Urothelium cell line (cell line): ENCODE results near the gene WWOX.
A peak's percentile ranks its signal among the peaks of the same experiment; 100 is the strongest.

Experiments
- DNase-seq: peaks from one replicate; pipeline ENCODE4 v3.0.0; 2011; ENCODE audit warnings: low spot score, mixed read lengths
- FAIRE-seq: peaks from 2 replicates; lab custom pipeline; 2011; peaks lifted over from hg19 to GRCh38; lab: Jason Lieb, UNC

The WWOX gene

GRCh38 chr16:78764478-78764877 is 665.0 kb downstream of the WWOX start:
- FAIRE-seq = no peak

GRCh38 chr16:78768226-78768625 is 668.8 kb downstream of the WWOX start:
- no peak for FAIRE-seq
- no peak for DNase-seq

More at GRCh38 chr16:78764478-78764877, 665.0 kb downstream of the WWOX start:
- DNase-seq = no peak

DNA sequence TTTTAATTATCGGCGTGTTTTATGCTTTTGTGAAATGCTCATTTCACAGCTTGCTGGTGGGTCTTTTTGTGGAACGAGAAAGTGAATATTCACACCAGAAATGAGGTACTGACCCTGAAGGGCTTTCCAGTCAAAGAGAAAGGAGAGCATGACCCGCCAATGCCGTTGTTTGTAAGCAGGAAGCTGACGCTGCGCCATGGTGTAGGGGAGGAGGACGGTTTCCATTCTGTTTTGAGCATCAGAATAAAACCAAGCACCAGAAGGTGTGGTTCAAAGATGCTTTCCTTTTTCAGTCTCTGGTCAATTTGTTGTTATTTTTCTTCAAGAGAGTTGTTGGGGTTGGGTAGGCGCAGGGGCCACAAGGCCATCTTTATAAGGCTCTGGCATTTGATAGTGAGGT is 669.3 kb downstream of the WWOX start:
- FAIRE-seq = no peak

GRCh38 chr16:78770353-78771091 is 671.1 kb downstream of the WWOX start:
- peak; percentile 48 for DNase-seq
- no peak for FAIRE-seq

More for the DNA sequence above, 669.3 kb downstream of the WWOX start:
- no peak for DNase-seq

DNA sequence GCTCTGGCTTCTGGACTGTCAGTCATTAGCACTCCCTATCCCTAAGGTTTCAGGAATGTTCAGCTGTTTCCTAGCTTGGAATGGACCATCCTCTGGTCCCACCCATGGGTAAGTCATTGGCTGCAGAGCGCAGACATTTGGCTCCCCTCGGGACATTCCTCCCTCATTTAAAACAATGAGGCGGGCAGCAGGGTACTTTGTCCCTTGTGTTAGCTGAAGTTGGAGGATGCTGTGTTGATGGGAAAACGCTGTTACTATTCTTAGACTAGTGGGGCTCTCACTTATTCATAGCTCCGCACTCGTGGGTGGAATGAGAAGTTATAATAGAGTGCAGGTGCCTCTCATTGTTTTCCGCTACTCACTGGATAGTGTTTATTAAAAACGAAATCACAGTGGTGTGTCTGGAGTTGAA is 673.8 kb downstream of the WWOX start:
- no peak for FAIRE-seq

GRCh38 chr16:78773706-78774105 is 674.3 kb downstream of the WWOX start:
- DNase-seq (no peak), FAIRE-seq (no peak)

More for the DNA sequence above, 673.8 kb downstream of the WWOX start:
- no peak for DNase-seq

- DNase-seq (no peak), FAIRE-seq (no peak)
Measured at GRCh38 chr16:78775161-78775561, 675.7 kb downstream of the WWOX start.

- DNase-seq = no peak
- FAIRE-seq = no peak
Measured at GRCh38 chr16:78778101-78779004, 678.9 kb downstream of the WWOX start.

GRCh38 chr16:78780808-78781207 is 681.4 kb downstream of the WWOX start:
- FAIRE-seq (no peak), DNase-seq (no peak)

GRCh38 chr16:78782572-78782971 is 683.1 kb downstream of the WWOX start:
- FAIRE-seq (no peak), DNase-seq (no peak)

GRCh38 chr16:78783570-78784079 is 684.2 kb downstream of the WWOX start:
- peak; percentile 94 for FAIRE-seq
- DNase-seq = no peak

DNA sequence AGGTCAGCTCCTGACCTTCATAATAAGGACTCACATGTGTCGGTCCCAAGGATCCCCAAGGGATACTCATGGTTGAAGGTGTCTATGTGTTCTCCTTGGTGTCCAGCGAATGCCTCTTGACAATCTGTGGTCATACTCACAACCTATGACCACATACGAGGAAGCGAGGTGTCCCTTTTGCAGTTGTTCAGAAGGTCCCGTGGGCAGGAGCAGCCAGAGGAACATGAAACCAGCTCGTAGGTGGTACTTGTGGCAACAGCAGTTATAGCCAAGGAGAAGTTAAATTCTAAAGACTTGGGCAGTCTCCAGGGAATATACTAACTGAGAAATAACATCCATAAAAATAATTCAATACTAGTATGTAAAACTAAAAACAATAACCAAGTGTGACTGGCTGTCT is 685.3 kb downstream of the WWOX start:
- DNase-seq (no peak), FAIRE-seq (no peak)

- no peak for DNase-seq
- FAIRE-seq = no peak
Measured at GRCh38 chr16:78785218-78785617, 685.8 kb downstream of the WWOX start.

- no peak for DNase-seq
- FAIRE-seq = no peak
Measured at GRCh38 chr16:78786635-78787034, 687.2 kb downstream of the WWOX start.

DNA sequence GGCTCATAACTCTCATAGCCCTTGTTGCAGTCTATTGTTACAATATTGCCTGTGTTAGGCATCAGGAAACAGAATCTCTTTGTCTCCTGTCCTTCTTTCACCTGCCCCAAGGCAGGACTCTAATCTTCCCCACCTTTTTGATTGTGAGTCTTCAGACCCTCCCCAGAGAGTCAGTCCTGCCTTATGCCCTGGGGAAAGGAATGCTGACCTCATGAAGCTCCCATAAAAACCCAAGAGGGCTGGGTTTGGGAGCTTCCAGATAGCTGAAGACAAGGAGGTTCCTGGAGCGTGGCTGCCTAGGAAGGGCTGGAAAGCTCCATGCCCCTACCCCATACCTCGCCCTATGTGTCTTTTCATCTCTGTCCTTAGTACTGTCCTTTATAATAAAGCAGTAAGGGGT is 688.8 kb downstream of the WWOX start:
- FAIRE-seq (no peak), DNase-seq (no peak)

- FAIRE-seq (no peak), DNase-seq (no peak)
Measured at GRCh38 chr16:78788696-78789095, 689.2 kb downstream of the WWOX start.

GRCh38 chr16:78789561-78789960 is 690.1 kb downstream of the WWOX start:
- no peak for FAIRE-seq
- no peak for DNase-seq

DNA sequence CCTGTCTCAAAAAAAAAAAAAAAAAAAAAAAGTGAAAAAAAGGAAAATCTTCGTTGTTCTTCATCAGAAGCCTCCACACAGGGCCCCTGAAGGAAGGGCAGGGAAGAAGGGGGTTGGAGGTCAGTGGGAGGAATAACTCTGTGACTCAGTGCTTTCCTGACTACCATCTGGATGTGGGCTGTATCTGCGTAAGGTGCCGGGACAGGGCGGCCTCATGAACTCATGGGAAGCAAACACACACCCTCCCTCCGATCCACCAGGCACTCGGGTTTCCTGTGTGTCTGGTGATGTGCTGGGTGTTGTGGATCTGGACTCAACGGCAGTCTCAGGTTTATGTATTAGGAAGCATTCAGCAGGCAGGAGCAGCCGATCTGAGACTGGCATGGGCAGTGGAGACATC is 691.6 kb downstream of the WWOX start:
- FAIRE-seq (no peak), DNase-seq (no peak)

DNA sequence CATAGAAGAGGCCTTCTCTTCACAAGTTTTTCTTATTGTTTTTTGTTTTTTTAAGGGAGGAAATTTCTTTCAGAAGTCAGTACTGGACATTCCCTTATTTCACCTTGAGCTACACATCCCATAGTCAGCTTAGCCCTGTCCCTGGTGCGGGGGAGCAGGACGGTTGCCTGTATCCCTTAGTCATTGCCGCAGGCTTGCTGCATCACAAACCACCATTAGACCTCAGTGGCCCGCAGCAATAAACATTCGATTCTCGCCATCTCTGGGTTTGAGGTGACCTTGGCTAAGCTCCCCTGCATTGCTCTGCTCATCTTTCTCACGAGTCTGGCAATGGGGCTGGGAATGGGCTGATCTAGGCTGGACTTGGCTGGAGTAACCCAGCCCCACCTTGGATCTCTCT is 692.5 kb downstream of the WWOX start:
- FAIRE-seq (no peak), DNase-seq (no peak)

- DNase-seq (no peak), FAIRE-seq (no peak)
Measured at GRCh38 chr16:78792952-78793351, 693.5 kb downstream of the WWOX start.

DNA sequence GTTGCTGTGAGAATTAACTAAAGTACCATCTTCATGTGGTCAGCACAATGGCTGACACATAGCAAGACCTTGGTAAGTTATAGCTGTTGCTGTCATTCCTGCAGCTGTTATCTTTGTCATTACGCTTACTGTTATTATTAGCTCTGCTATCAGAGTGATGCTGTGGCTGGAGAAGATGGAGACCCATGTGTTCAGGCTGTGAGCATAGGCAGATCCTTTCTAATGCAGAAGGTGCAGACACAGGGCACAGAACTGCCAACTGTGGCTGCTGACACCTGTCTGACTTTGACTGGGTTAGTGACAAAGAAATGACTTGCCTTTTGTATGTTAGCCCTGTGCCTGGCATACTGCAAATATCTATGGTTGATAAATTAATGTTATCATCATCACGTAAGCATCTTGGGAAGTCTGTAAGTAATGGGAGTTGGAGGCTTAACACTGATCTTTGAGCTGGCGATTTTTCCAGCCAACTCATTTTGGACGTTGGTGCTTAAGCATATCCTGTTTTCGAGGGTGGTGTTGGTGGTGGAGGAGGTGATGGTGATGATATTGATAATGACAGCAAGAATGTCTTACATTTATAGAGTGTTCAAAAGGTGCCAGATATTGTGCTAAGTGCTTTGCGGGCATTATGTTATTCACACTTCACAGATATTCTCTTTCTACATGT is 695.3 kb downstream of the WWOX start:
- no peak for FAIRE-seq
- DNase-seq = no peak
